Hepatic stellate cell (primary cell): ENCODE measurements around the gene TBC1D20.

ENCODE experiments used
- DNase-seq: peaks from one replicate; pipeline ENCODE4 v3.0.0; 2011; ENCODE audit warnings: low spot score

TBC1D20 gene

DNA sequence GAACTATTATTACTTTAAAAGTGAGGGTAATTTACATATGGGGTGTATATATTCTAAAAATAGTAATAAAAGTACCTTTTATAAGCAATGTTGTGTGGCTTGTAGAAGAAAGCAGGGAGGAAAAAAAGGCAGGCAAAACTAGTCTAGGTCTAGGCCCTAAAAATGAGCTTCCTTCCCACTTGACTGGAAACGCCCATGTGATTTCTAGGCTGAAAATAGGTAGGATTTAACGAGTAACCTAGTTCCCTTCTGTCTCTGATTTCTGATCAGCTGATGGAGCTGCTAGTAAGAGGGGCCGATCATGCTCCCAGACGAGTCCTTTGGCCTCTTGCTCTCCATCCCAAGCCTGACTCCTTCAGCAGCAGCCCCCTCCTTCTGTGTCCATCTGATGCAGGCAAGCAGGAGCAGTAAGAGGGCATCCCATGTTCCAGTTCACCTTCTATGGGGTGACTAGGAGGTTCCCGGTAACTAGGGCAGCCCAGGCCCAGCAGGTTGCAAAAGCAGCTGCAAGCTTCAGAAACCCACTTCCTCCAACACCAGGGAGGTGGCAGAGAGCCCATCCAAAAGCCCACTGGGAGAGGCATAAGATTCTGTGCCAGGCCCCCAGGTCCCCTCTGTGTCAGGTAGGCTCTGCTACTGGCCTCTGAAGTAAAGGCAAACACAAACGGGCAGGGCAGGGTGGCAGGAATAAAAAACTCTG, 24.4 kb downstream of the TBC1D20 start:
- no peak for DNase-seq

DNA sequence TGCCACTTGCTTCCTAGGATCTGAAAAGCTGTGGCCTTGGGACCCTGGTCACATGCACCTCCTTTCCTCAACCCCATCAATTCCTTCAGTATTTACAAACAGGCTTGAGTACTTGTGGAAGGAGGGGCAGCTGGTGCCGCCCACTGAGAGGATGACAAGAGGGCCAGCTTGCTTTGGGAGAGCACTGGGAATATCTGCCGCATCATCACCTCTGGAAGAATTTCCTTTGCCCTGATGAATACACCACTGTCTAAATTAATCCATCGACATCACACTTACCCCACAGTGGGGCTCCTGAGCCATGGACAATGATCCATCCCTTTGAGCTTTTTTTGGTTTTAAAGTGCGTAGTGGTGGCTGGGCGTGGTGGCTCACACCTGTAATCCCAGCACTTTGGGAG, 25.9 kb downstream of the TBC1D20 start:
- no peak for DNase-seq

DNA sequence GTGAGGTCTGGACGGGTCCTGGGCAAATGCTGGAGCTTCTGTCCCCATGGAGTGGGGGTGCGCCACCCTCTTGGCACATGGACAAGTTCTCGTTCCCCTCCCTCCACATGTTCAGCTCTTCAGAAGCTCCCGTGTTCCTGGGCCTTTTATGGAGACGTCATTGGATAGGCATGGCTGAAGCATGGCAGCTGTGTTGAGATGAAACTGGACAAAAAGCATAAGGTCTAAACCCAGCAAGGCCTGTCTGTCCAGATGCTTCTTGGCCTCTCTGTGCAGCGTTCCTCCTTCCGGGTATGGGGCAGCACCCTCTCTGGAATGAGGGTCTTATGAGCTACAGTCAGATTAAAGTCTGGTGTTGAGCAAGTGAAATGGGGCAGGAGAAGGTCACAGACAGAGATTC, 26.8 kb downstream of the TBC1D20 start:
- no peak for DNase-seq

DNA sequence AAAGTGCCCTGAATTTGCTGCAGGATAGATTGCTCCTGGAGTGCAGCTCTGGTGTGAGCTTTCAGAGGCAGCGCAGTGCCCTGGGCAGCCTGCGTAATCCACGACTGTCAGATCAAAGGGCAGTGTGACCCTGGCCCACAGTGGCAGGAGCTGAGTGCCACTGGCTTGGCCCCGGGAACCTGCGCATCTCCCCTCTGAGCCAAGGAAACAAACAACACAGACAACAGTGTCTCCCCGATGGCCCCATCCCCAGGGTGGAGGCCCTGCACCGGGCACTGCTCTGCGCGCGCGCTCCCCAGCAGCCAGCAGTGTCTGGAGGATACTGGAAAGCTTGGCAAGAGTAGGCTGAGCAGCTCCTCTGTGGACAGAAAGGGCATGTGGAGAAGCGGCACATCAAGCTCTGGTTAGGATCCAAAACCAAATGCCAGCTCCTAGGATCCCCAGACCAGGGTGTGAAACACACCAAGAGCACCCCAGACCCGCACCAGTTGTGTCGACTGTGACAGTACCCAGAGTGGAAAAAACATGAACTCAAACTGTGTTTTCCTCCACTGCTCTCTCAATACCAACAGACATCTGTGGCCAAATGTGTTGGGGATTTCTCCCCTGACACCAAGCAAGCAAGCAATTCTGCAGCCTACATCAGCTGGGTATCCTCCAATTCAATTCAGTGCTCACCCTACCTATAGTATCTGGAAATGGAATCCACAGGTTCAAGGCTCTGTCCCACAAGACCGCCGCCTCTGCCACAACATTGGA, 27.5 kb downstream of the TBC1D20 start:
- DNase-seq, result no peak

DNA sequence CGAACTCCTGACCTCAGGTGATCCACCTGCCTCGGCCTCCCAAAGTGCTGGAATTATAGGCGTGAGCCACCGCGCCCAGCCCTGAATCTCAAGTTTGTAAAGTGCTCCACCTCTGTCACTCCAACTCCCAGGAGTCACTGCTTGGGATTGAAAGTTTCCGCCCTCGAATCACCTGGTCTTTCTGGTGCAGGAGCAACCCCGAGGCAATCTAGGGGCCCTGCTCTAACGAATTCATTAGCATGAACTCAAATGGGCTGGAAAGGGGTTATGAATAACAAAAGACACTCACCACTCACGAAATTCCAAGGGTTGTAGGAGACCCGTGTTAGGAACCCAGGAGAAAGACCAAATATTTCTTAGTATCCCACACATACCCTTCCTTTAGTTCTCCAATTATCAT, 28.1 kb downstream of the TBC1D20 start:
- no peak for DNase-seq

DNA sequence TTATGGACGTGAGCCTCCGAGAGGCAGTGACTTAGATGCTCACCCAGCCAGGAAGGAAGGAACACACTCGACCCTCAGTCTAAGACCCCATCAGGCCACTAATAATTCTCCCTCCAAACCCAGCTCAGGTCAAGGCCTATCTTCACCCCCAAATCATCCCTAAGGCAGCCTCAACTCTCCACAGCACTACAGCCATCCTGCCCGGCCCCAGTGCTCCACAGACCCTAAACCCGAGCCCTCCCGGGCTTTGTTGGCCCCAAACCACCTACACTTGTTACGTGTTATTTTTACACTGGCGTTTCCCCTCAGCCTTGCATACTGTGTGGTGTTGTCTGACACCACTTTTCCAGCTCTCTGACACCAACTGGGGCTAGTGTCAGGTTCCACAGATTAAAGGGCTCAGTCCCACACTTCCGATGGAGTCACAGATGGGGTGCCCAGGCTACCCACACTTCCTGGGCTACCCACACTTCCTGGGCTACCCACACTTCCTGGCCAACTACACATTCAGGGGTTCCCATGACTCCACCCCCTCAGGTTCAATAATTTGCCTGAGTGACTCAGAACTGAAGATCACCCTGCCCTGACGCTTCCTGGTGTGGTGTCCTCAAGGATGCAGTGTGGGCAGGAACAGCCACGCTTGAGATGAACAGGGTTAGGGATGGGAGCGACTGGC, 28.9 kb downstream of the TBC1D20 start:
- no peak for DNase-seq

DNA sequence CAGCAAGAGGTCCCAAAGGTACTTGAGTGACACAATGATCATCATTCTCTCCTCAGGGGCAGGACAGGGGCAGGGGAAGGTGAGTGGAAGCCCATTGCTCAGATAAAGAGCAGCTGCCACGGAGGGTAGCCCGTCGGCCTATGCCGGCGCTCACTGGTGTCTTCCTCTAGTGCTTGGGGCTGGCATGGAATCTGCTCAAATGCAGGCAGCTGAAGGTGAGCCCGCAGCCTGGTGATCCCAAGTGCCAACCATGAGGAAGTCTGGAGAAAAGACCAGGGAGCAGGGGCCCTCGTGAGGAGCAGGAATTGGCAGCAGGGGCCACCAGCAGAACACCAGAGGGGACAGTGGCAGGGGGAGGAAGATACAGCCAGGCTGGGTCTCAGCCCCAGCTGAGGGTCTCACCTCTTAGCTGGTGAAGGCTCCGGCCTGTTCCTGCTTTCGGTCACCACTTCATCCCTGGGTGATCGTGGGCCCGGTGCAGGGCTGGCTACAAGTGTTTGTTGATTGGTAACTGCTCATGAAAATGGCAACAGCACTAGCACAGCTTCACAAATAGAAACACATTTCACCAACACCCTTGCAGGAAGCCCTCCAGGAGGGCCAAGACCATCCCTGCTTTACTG, 29.5 kb downstream of the TBC1D20 start:
- DNase-seq, result no peak

DNA sequence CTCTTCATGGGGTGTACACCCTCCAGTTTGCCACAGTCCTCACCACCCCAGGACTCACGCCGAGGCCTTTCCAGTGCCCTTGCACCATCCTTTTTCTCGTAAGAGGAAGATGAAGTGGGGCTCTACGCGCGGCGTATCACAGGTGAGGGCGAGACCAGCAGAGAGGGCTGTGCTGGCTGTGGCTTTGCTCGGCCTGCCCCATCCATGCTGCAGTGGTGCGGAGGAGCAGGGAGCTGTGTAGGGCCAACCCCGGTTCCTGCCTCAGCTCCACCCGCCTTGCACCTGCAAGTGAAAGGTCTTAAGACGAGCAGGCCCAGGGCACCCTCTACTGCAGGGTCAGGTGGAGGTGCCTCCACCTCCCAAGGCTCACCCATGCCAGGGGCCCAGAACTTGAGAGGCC, 30.1 kb downstream of the TBC1D20 start:
- no peak for DNase-seq

DNA sequence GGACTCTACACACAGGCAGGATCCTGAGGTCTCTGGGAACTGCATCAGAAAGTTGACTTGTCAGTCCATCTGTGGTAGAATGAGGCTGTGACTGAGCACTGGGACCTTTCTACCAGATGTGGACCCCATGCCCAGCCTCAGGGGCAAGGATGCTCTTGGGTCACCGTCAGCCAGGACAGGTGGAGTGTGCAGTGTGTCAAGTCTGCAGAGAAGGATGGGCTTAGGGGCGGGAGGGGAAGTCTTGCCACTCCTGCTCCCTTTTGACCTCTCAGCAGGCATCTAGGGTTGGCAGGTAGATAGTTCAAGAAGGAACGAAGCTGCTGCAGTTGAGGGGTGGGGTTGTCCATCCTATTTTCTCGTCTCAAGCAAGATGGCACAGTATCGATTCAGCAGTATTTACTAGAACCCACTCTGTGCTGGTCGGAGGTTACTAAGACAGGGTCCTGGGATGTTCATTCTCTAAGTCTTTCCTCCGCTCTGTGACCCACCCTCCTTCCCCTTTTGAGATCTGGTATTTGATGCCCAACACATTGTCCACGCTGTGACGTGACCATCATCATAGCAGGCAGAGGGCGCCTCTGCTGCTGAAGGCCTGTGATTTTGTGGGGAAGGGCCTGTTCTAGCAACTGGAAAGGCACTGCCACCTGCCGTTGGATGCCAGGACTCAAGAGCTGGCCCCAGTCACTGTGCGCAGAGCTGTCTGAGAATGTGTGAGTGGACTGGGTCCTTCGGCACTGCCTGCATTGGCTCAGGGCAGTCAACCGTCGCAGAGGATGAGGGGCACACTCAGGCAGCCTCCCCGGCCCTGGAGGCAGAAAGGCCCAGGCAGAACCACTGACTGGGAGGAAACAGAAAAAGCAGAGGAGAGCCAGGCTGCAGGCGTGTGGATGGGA, 31.1 kb downstream of the TBC1D20 start:
- DNase-seq, result peak; percentile 75

DNA sequence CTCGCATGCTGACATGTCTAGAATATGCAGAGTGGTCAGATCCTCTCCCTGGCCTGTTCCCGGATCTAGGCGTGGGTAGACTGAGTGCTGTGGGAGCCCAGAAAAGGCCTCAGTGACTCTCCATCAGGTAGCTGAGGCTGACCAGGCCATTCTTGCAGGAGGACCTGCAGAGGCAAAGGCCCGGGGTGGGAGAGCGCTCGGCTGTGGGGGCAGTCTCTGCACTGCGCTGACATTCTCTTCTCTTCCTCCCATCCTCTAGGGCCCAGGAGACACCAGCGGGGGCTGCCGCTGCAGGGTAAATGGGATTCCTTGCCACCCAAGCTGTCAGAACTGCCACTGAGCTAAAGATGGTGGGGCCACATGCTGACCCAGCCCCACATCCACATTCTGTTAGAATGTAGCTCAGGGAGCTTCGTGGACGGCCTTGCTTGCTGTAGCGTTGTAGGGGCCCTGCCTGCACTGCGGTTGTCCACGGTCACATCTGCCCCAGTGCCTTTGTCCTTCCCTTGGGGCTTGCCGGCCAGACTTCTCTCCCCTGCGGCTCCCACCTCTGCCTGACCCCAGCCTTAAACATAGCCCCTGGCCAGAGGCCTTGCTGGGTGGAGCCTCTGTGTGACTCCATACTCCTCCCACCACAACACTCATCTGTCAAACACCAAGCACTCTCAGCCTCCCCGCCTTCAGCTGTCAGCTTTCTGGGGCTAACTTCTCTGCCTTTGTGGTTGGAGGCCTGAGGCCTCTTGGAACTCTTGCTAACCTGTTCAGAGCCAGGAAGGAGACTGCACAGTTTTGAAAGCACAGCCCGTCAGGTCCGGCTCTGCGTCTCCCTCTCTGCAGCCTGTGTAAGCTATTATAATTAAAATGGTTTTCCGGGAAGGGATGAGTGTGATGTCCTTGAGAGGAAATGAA, 32.0 kb downstream of the TBC1D20 start:
- DNase-seq, result no peak

DNA sequence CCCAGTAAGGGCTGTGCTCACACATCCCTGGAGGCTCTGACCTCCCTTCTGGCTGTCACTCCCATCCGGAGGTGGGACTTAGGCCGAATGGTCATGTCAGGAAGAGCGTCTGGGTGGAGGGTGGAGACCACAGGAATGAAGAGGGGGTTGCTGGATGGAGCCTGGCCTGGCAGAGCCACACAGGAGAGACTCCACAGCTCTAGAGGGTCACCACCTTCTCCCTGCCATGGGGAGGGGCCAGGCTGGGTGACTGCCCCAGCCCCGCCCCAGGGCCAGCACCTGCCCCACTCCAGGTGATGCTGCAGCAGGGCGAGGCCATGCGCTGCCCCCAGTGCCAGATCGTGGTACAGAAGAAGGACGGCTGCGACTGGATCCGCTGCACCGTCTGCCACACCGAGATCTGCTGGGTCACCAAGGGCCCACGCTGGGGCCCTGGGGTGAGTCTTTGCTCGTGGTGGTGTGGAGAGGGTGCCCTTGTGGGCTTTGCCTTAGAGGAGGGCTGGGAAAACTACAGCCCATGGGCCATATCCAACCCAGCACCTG, 33.6 kb downstream of the TBC1D20 start:
- no peak for DNase-seq

DNA sequence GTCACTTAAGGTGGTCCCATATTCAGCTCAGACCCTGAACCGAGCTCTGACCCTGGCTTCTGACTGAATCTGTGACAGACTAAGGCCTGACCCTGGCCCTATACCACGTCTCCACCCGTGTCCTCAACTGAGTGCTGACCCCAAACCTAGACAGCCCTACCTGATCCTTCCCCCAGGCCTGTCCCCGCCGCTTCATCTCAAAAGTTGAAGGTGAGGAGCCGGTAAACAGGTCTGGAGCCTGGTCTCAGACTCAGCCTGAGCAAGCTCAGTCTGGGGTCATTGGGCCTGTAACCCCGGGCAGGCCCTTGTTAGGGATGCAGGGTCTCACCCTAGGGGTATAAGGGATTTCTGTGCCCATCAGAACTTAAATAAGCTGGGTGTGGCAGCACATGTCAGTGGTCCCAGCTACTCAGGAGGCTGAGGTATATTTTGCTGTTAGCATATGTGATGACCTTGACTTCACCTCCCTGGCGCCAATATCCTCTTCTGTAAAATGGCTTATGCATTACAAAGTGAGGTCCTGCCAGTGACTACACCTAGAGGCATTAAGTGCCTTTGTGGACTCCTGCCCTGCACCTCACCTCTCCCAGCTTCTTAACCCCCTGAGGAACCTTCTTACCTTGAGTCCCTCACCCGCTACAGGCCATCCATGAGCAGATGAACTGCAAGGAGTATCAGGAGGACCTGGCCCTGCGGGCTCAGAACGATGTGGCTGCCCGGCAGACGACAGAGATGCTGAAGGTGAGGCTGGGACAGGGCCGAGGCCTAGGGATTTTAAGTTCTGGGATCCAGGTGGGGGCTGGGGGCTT, 34.3 kb downstream of the TBC1D20 start:
- no peak for DNase-seq

DNA sequence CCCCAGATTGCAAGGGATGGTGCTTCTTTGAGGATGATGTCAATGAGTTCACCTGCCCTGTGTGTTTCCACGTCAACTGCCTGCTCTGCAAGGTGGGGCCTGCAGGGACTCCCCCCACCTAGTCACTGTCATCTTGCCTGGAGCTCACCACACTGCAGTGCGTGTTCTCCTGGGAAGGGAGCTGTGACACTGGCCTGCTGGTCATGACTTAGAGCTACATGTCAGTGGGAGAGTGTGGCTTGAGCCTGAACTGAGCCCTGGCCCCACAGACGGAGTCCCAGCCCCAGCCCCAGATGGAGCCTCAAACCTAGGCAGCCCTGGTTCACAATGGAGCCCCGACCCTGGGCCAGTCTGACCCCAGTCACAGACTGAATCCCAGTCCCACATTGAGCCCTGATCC, 34.9 kb downstream of the TBC1D20 start:
- no peak for DNase-seq

DNA sequence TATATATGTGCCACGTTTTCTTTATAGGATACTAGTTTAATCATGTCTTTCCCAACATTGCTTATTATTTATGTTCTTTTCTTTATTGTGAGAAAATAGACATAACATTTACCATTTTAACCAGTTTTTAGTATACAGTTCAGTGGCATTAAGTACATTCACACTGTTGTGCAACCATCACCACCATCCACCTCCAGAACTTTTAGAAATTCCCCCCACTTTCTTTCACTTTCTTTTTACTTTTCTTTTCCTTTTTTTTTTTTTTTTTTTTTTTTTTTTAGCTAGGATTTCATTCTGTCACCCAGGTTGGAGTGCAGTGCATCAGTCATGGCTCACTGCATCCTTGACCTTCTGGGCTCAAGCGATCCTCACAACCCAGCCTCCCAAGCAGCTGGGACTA, 35.8 kb downstream of the TBC1D20 start:
- no peak for DNase-seq

DNA sequence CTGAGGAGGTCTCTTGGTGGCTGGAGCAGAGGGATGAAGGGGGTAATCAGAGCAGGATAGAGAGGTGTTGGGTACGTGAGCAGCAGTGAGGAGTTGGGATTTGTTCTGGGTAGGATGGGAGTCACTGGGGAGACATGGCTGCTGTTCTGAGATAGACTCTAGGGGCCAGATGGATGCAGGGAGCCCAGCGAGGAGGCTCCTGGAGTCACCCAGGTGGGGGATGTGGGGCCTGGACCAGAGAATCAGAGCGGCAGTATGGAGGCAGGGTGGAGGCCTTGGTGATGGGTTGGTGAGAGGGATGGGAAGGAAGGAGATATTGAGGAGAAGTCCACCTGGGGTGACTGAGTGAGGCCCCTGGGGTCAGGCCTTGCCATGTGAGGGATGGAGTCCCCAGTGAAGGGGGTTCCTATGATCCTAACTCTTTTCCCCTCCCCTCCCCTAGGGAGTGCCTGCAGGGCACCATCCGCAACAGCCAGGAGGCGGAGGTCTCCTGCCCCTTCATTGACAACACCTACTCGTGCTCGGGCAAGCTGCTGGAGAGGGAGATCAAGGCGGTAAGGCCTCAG, 40.6 kb downstream of the TBC1D20 start:
- DNase-seq, result no peak

DNA sequence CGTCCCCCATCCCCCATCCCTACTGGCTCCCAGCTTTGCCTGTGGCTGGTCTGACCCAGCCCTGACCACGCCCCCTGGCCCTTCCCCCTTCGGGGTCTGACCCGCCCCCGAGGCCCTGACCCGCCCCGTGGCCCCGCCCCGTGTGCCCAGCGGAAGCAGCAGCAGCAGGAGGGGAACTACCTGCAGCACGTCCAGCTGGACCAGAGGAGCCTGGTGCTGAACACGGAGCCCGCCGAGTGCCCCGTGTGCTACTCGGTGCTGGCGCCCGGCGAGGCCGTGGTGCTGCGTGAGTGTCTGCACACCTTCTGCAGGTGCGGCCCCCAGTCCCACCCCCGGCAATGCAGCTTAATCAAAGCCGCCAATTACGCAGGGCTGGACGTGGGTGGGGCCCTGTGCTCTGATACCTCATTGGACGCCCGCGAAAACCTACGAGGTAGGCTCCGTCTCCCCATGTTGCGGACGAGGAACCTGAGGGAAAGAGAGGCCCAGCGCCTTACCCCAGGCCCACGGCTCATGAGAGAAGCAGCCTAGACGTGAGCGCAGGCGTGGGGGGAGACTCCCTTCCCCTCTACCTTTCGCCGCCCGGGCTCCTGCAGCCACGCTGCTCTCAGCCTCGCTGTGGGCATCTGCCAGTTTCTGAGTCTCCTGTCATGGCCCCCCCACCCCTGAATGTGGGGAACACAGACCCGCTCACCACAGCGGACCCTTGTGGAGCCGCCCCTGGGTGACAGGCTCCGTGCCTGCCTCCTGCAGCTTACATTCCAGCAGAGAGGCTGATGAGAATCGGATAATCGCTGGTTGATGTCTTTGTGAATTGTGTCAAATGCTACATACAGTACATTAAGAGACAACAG, 41.4 kb downstream of the TBC1D20 start:
- no peak for DNase-seq

DNA sequence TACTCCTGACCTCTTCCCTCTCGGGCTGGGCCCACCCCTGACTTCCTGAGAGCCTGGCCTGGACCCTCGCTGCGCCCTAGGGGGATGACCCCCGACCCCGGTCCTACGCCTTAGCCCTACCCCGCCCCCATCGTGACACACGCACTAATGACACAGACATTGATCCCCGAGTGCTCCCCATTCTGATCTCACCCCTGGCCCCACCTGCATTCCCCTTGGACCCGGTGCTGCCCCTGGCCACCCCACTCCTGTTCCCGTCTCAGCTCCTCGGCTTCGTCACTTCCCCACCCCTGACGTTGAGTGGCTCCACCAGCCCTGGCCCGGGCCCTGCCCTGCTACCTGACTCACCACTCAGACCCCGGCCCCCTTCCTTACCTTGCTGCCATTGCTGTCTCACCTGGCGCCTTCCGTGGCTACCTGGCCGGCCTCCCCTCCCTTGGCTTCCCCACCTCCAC, 42.1 kb downstream of the TBC1D20 start:
- DNase-seq, result no peak

DNA sequence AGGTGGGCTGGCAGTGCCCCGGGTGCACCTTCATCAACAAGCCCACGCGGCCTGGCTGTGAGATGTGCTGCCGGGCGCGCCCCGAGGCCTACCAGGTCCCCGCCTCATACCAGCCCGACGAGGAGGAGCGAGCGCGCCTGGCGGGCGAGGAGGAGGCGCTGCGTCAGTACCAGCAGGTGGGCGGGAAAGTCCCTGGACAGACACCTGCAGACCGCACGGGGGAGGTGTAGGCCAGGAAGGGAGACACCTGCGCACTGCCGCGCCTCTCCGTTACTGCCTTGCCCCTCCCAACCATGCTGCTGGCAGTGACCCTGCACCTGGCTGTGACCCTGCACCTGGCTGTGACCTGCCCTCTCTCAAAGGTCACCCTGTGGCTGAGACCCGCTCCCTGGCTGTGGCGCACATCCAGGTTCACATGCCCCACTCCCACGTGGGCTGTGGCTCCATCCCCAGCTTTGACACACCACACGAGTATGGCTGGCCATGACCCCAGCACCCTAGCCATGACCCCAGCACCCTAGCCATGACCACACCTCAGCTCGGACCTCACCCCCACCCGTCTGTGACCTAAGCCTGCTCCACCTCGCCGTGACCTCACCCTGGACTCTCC, 42.7 kb downstream of the TBC1D20 start:
- no peak for DNase-seq
